ENCODE results near the gene ENOX1.

ENOX1 gene

GRCh38 chr13:43688227-43688907, 98.4 kb downstream of the ENOX1 start:
- Histone ChIP-seq H2AFZ (ENCODE audit: low read length) (no peak overlapping the region), H3F3A (ENCODE audit: insufficient read depth, low read length) (no peaks in the 10 kb centered on the region), H3K79me2 (ENCODE audit: insufficient read depth, low read length) (no peaks in the 10 kb centered on the region), H4K20me1 (ENCODE audit: insufficient read depth, low read length) (no peaks in the 10 kb centered on the region), H3K27me3 (ENCODE audit: insufficient read depth, low read length) (no peaks in the 10 kb centered on the region), H3K4me3 (ENCODE audit: low read depth, low read length, poor library complexity, severe bottlenecking) (no peak overlapping the region), H3K9me3 (ENCODE audit: low read length) (no peaks in the 10 kb centered on the region), H3K36me3 (ENCODE audit: insufficient read depth, low read length) (no peaks in the 10 kb centered on the region), H3K4me2 (ENCODE audit: low read length) (no peak overlapping the region), H3K9ac (ENCODE audit: low read length) (no peak overlapping the region), H3K4me1 (ENCODE audit: insufficient read depth, low read length, severe bottlenecking) (no peaks in the 10 kb centered on the region), H3K27ac (ENCODE audit: low read depth, low read length, poor library complexity, severe bottlenecking) (no peak overlapping the region), H3K9me2 (ENCODE audit: low read depth, low read length) (no peaks in the 10 kb centered on the region)
- TF ChIP-seq CTCF (IDR thresholded peaks at IDR 0.05; ENCODE audit: low read length): no peak
- no peak for TF ChIP-seq EZH2 (IDR thresholded peaks at IDR 0.05; ENCODE audit: borderline replicate concordance, low read length)

GRCh38 chr13:43687038-43687437, 99.7 kb downstream of the ENOX1 start:
- Histone ChIP-seq H3K4me2 (ENCODE audit: low read length) (no peak overlapping the region), H3K27ac (ENCODE audit: low read depth, low read length, poor library complexity, severe bottlenecking) (no peak overlapping the region), H3F3A (ENCODE audit: insufficient read depth, low read length) (no peaks in the 10 kb centered on the region), H3K79me2 (ENCODE audit: insufficient read depth, low read length) (no peaks in the 10 kb centered on the region), H4K20me1 (ENCODE audit: insufficient read depth, low read length) (no peaks in the 10 kb centered on the region), H3K36me3 (ENCODE audit: insufficient read depth, low read length) (no peaks in the 10 kb centered on the region), H3K4me1 (ENCODE audit: insufficient read depth, low read length, severe bottlenecking) (no peaks in the 10 kb centered on the region), H3K27me3 (ENCODE audit: insufficient read depth, low read length) (no peaks in the 10 kb centered on the region), H3K4me3 (ENCODE audit: low read depth, low read length, poor library complexity, severe bottlenecking) (no peak overlapping the region), H3K9me3 (ENCODE audit: low read length) (no peaks in the 10 kb centered on the region), H3K9me2 (ENCODE audit: low read depth, low read length) (no peaks in the 10 kb centered on the region), H2AFZ (ENCODE audit: low read length) (no peak overlapping the region), H3K9ac (ENCODE audit: low read length) (no peak overlapping the region)
- TF ChIP-seq EZH2 (IDR thresholded peaks at IDR 0.05; ENCODE audit: borderline replicate concordance, low read length) (no peak), CTCF (IDR thresholded peaks at IDR 0.05; ENCODE audit: low read length) (no peak)

- H3K27ac ChIP-seq (ENCODE audit: low read depth, low read length, poor library complexity, severe bottlenecking): no peak overlapping the region
- H3K4me2 ChIP-seq (ENCODE audit: low read length): no peak overlapping the region
- no peaks in the 10 kb centered on the region for H3K27me3 ChIP-seq (ENCODE audit: insufficient read depth, low read length)
- no peaks in the 10 kb centered on the region for H4K20me1 ChIP-seq (ENCODE audit: insufficient read depth, low read length)
- no peak overlapping the region for H3K9ac ChIP-seq (ENCODE audit: low read length)
- no peaks in the 10 kb centered on the region for H3K79me2 ChIP-seq (ENCODE audit: insufficient read depth, low read length)
- H3K9me3 ChIP-seq (ENCODE audit: low read length): no peaks in the 10 kb centered on the region
- TF ChIP-seq CTCF (IDR thresholded peaks at IDR 0.05; ENCODE audit: low read length) (no peak), EZH2 (IDR thresholded peaks at IDR 0.05; ENCODE audit: borderline replicate concordance, low read length) (no peak)
- no peaks in the 10 kb centered on the region for H3K4me1 ChIP-seq (ENCODE audit: insufficient read depth, low read length, severe bottlenecking)
- no peaks in the 10 kb centered on the region for H3F3A ChIP-seq (ENCODE audit: insufficient read depth, low read length)
- H3K9me2 ChIP-seq (ENCODE audit: low read depth, low read length): no peaks in the 10 kb centered on the region
- no peaks in the 10 kb centered on the region for H3K36me3 ChIP-seq (ENCODE audit: insufficient read depth, low read length)
- H2AFZ ChIP-seq (ENCODE audit: low read length): no peak overlapping the region
- H3K4me3 ChIP-seq (ENCODE audit: low read depth, low read length, poor library complexity, severe bottlenecking): no peak overlapping the region
These were observed 100.2 kb downstream of the ENOX1 start for GRCh38 chr13:43686557-43686956.

All from OCI-LY1 (cell line).